Stimulated activated naive CD8-positive, alpha-beta T cell treated with anti-CD3 and anti-CD28 coated beads, Interleukin-15, Interleukin-2, amounts not matched to agents 100 ng/mL and 50 ng/mL, for 24 hours (primary cell): ENCODE results near the gene OR2T10.
"Not testable (repeated sequence)": the region's sequence is repeated elsewhere in the genome, so short reads cannot be mapped to it uniquely, and the experiment has no call there.

Experiments
- H3K27ac Mint-ChIP-seq: one replicate; pipeline ENCODE4 v1.8.0; 2021; ENCODE audit warnings: mild to moderate bottlenecking, mixed read lengths
- H3K27me3 Mint-ChIP-seq: one replicate; pipeline ENCODE4 v1.8.0; 2021; ENCODE audit warnings: mixed read lengths
- H3K36me3 Mint-ChIP-seq: one replicate; pipeline ENCODE4 v1.8.0; 2021; ENCODE audit warnings: low read depth, mixed read lengths
- H3K4me1 Mint-ChIP-seq: one replicate; pipeline ENCODE4 v1.8.0; 2021; ENCODE audit warnings: low read depth, mixed read lengths
- H3K4me3 Mint-ChIP-seq: one replicate; pipeline ENCODE4 v1.8.0; 2021; ENCODE audit warnings: mild to moderate bottlenecking, mixed read lengths
- H3K9me3 Mint-ChIP-seq: one replicate; pipeline ENCODE4 v1.8.0; 2021; ENCODE audit warnings: mixed read lengths

The OR2T10 gene

GRCh38 chr1:248597589-248597988, at the start of gene OR2T10:
Gene OR2T10, minus strand, starts transcription at chr1:248597700. Its CDS starts 3,932 bp downstream, at chr1:248593768.
- Mint-ChIP-seq H3K4me3 (no peak within 1 kb of the TSS), H3K36me3 (no peaks in the 10 kb centered on the region), H3K9me3 (no peaks in the 10 kb centered on the region), H3K27me3 (no peaks in the 10 kb centered on the region), H3K27ac (peak within 1 kb of the TSS; percentile 38), H3K4me1 (peaks cover 8% of the 10 kb centered on the region)

- H3K4me3 Mint-ChIP-seq, H3K9me3 Mint-ChIP-seq, H3K36me3 Mint-ChIP-seq, H3K27me3 Mint-ChIP-seq, H3K4me1 Mint-ChIP-seq, H3K27ac Mint-ChIP-seq: not testable (repeated sequence)
Measured at GRCh38 chr1:248645178-248645577, 47.7 kb upstream of the OR2T10 start, which contains the start of gene OR2T35. Gene OR2T35, minus strand, starts transcription at chr1:248645278. Its CDS starts 6,020 bp downstream, at chr1:248639258.

GRCh38 chr1:248642971-248643651, 45.6 kb upstream of the OR2T10 start:
- not testable (repeated sequence) for H3K4me3 Mint-ChIP-seq, H3K27ac Mint-ChIP-seq, H3K36me3 Mint-ChIP-seq, H3K4me1 Mint-ChIP-seq, H3K27me3 Mint-ChIP-seq, H3K9me3 Mint-ChIP-seq

- H3K27me3 Mint-ChIP-seq, H3K36me3 Mint-ChIP-seq, H3K4me3 Mint-ChIP-seq, H3K9me3 Mint-ChIP-seq, H3K27ac Mint-ChIP-seq, H3K4me1 Mint-ChIP-seq: not testable (repeated sequence)
Measured at GRCh38 chr1:248641583-248641982, 44.1 kb upstream of the OR2T10 start.

GRCh38 chr1:248640906-248641305, 43.4 kb upstream of the OR2T10 start:
- not testable (repeated sequence) for H3K36me3 Mint-ChIP-seq, H3K27ac Mint-ChIP-seq, H3K4me3 Mint-ChIP-seq, H3K4me1 Mint-ChIP-seq, H3K27me3 Mint-ChIP-seq, H3K9me3 Mint-ChIP-seq

- H3K4me3 Mint-ChIP-seq, H3K36me3 Mint-ChIP-seq, H3K9me3 Mint-ChIP-seq, H3K27me3 Mint-ChIP-seq, H3K27ac Mint-ChIP-seq, H3K4me1 Mint-ChIP-seq: not testable (repeated sequence)
Measured at GRCh38 chr1:248639652-248640051, 42.2 kb upstream of the OR2T10 start.

GRCh38 chr1:248636612-248637011, 39.1 kb upstream of the OR2T10 start:
- not testable (repeated sequence) for H3K9me3 Mint-ChIP-seq, H3K27ac Mint-ChIP-seq, H3K36me3 Mint-ChIP-seq, H3K4me1 Mint-ChIP-seq, H3K4me3 Mint-ChIP-seq, H3K27me3 Mint-ChIP-seq

- not testable (repeated sequence) for H3K9me3 Mint-ChIP-seq, H3K36me3 Mint-ChIP-seq, H3K27ac Mint-ChIP-seq, H3K4me3 Mint-ChIP-seq, H3K4me1 Mint-ChIP-seq, H3K27me3 Mint-ChIP-seq
Measured at GRCh38 chr1:248634991-248635390, 37.5 kb upstream of the OR2T10 start, which contains the start of gene OR2T11. Gene OR2T11, minus strand, starts transcription at chr1:248635091. Its CDS starts 7,963 bp downstream, at chr1:248627128.

GRCh38 chr1:248631354-248632008, 34.0 kb upstream of the OR2T10 start:
- Mint-ChIP-seq H3K4me1 (no peaks in the 10 kb centered on the region), H3K27ac (no peak overlapping the region), H3K36me3 (no peaks in the 10 kb centered on the region), H3K27me3 (no peaks in the 10 kb centered on the region), H3K4me3 (no peak overlapping the region), H3K9me3 (no peaks in the 10 kb centered on the region)

GRCh38 chr1:248630551-248630950, 33.1 kb upstream of the OR2T10 start:
- H3K27ac Mint-ChIP-seq, result no peak overlapping the region
- no peaks in the 10 kb centered on the region for H3K4me1 Mint-ChIP-seq
- no peaks in the 10 kb centered on the region for H3K27me3 Mint-ChIP-seq
- no peak overlapping the region for H3K4me3 Mint-ChIP-seq
- H3K36me3 Mint-ChIP-seq, result no peaks in the 10 kb centered on the region
- no peaks in the 10 kb centered on the region for H3K9me3 Mint-ChIP-seq

GRCh38 chr1:248627971-248628844, 30.7 kb upstream of the OR2T10 start:
- no peaks in the 10 kb centered on the region for H3K9me3 Mint-ChIP-seq
- no peak overlapping the region for H3K27ac Mint-ChIP-seq
- H3K4me1 Mint-ChIP-seq, result no peaks in the 10 kb centered on the region
- no peaks in the 10 kb centered on the region for H3K27me3 Mint-ChIP-seq
- H3K4me3 Mint-ChIP-seq, result no peak overlapping the region
- no peaks in the 10 kb centered on the region for H3K36me3 Mint-ChIP-seq

- Mint-ChIP-seq H3K4me1 (no peaks in the 10 kb centered on the region), H3K27me3 (no peaks in the 10 kb centered on the region), H3K27ac (no peak overlapping the region), H3K9me3 (no peaks in the 10 kb centered on the region), H3K4me3 (no peak overlapping the region), H3K36me3 (no peaks in the 10 kb centered on the region)
Measured at GRCh38 chr1:248625971-248626370, 28.5 kb upstream of the OR2T10 start.

- H3K9me3 Mint-ChIP-seq, result no peaks in the 10 kb centered on the region
- no peaks in the 10 kb centered on the region for H3K36me3 Mint-ChIP-seq
- H3K4me1 Mint-ChIP-seq, result no peaks in the 10 kb centered on the region
- no peak overlapping the region for H3K4me3 Mint-ChIP-seq
- H3K27me3 Mint-ChIP-seq, result no peaks in the 10 kb centered on the region
- no peak overlapping the region for H3K27ac Mint-ChIP-seq
Measured at GRCh38 chr1:248625166-248625565, 27.7 kb upstream of the OR2T10 start.

- Mint-ChIP-seq H3K4me3 (no peak overlapping the region), H3K36me3 (no peaks in the 10 kb centered on the region), H3K27ac (no peak overlapping the region), H3K4me1 (peaks cover 4% of the 10 kb centered on the region), H3K9me3 (no peaks in the 10 kb centered on the region), H3K27me3 (no peaks in the 10 kb centered on the region)
Measured at GRCh38 chr1:248622570-248623001, 25.1 kb upstream of the OR2T10 start.

GRCh38 chr1:248621770-248622169, 24.3 kb upstream of the OR2T10 start:
- Mint-ChIP-seq H3K27me3 (no peaks in the 10 kb centered on the region), H3K27ac (no peak overlapping the region), H3K36me3 (no peaks in the 10 kb centered on the region), H3K9me3 (no peaks in the 10 kb centered on the region), H3K4me1 (peaks cover 4% of the 10 kb centered on the region), H3K4me3 (no peak overlapping the region)
